ENCODE results near the gene RBMS3.
A peak's percentile ranks its signal among the peaks of the same experiment; 100 is the strongest.

RBMS3 gene

DNA sequence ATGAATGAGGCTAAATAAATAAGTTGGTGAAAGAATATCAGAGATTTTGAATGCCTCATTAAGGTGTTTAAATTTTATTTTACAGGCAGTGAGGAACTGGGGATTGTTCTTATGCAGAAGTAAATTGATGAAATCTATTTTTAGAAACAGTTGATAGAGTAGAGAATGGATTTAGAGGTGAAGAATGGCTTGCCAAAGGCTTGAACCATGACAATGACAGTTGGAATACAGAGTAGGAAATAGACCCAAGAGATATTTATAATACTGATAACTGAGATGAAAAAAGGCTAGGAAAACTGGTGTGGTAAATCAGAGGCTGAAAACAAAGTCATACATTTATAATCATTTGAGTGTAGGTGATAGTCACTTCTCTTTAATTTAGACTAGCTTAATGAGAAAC, 39.0 kb upstream of the RBMS3 start:
- Mint-ChIP-seq H3K27ac (no peak overlapping the region), H3K36me3 (ENCODE audit: low read depth) (no peaks in the 10 kb centered on the region), H3K27me3 (ENCODE audit: low read depth) (no peaks in the 10 kb centered on the region), H3K4me3 (no peak overlapping the region), H3K9me3 (peaks cover 6% of the 10 kb centered on the region), H3K4me1 (peaks cover 19% of the 10 kb centered on the region)
- TF ChIP-seq, protein P1, sequence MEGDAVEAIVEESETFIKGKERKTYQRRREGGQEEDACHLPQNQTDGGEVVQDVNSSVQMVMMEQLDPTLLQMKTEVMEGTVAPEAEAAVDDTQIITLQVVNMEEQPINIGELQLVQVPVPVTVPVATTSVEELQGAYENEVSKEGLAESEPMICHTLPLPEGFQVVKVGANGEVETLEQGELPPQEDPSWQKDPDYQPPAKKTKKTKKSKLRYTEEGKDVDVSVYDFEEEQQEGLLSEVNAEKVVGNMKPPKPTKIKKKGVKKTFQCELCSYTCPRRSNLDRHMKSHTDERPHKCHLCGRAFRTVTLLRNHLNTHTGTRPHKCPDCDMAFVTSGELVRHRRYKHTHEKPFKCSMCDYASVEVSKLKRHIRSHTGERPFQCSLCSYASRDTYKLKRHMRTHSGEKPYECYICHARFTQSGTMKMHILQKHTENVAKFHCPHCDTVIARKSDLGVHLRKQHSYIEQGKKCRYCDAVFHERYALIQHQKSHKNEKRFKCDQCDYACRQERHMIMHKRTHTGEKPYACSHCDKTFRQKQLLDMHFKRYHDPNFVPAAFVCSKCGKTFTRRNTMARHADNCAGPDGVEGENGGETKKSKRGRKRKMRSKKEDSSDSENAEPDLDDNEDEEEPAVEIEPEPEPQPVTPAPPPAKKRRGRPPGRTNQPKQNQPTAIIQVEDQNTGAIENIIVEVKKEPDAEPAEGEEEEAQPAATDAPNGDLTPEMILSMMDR (IDR thresholded peaks at IDR 0.05; ENCODE audit: unreplicated experiment in 3 of 3), result no peak

DNA sequence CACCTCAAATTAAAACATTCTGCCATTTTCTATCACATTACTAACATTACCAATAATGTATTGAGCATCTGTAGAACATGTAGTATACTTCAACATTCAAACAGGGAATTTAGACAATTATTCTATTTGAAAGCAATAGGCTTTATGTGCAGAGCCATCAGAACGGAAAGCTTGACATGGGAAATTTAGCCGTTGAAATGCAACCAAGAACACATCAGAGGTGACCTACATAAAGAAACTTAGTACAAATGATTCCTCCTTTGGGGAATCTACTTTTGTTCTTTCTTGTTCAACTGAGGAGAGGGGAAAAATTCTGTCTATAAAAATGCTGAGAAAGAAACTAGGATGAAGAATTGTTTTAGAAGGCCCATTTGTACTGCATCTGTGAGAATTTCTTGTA, 38.6 kb upstream of the RBMS3 start:
- TF ChIP-seq, protein P1 (IDR thresholded peaks at IDR 0.05; ENCODE audit: unreplicated experiment in 3 of 3), result no peak
- no peak overlapping the region for H3K4me3 Mint-ChIP-seq
- no peaks in the 10 kb centered on the region for H3K27me3 Mint-ChIP-seq (ENCODE audit: low read depth)
- no peak overlapping the region for H3K27ac Mint-ChIP-seq
- peaks cover 6% of the 10 kb centered on the region for H3K9me3 Mint-ChIP-seq
- H3K4me1 Mint-ChIP-seq, result peaks cover 19% of the 10 kb centered on the region
- no peaks in the 10 kb centered on the region for H3K36me3 Mint-ChIP-seq (ENCODE audit: low read depth)

DNA sequence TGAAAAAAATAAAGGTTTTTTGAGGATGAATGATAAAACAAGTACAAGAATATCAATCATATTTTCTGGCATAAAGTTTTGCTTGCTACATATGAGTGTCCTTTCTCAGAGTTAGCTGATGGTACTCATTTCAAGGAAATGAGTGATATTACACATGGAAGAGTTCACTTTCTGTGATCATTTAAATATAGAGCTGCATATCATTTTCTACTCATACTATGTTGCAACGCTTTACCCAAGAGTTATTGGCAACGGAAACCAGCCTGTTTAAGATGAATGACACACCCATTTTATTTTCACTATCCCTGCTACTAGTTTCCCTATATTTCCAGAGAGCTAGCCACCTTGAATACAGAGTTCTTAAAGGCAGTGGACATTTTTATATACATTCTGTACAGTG, 35.4 kb upstream of the RBMS3 start:
- no peaks in the 10 kb centered on the region for H3K36me3 Mint-ChIP-seq (ENCODE audit: low read depth)
- TF ChIP-seq, protein P1 (IDR thresholded peaks at IDR 0.05; ENCODE audit: unreplicated experiment in 3 of 3), result no peak
- H3K4me3 Mint-ChIP-seq, result no peak overlapping the region
- peaks cover 6% of the 10 kb centered on the region for H3K9me3 Mint-ChIP-seq
- peaks cover 18% of the 10 kb centered on the region for H3K4me1 Mint-ChIP-seq
- H3K27me3 Mint-ChIP-seq (ENCODE audit: low read depth), result no peaks in the 10 kb centered on the region
- H3K27ac Mint-ChIP-seq, result no peak overlapping the region

DNA sequence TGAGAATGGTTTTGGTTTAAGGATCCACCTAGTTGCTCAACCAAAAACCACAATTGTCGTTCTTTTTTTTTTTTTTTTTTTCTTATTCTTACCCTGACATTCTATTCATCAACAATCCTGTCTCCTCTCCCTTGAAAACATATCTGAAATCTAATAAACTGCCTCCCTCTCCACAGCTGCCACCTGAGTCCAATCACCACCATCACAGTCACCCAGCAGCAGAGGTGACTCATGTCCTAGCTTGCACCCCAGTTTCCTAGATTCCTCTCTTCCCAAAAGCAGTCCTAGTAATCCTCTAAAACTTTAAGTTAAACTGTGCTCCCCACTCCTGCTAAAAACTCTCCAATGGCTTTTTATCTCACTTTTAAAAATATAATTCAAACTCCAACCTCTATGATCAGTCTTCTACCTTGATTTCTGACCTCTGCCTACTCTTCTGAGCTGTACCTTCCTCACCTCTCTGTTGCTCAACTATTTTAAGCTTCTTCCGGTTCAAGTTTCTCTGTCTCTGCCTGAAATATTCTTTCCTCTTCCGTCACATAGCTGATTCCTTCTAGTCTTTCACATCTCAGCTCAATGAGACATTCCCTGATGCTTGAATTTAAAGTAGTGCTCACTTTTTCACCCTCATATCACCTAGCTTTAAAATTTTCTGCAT, 33.7 kb upstream of the RBMS3 start:
- TF ChIP-seq, protein P1 (IDR thresholded peaks at IDR 0.05; ENCODE audit: unreplicated experiment in 3 of 3), result no peak
- no peak overlapping the region for H3K4me3 Mint-ChIP-seq
- no peaks in the 10 kb centered on the region for H3K27me3 Mint-ChIP-seq (ENCODE audit: low read depth)
- H3K36me3 Mint-ChIP-seq (ENCODE audit: low read depth), result no peaks in the 10 kb centered on the region
- peaks cover 8% of the 10 kb centered on the region for H3K4me1 Mint-ChIP-seq
- no peak overlapping the region for H3K27ac Mint-ChIP-seq
- no peaks in the 10 kb centered on the region for H3K9me3 Mint-ChIP-seq

DNA sequence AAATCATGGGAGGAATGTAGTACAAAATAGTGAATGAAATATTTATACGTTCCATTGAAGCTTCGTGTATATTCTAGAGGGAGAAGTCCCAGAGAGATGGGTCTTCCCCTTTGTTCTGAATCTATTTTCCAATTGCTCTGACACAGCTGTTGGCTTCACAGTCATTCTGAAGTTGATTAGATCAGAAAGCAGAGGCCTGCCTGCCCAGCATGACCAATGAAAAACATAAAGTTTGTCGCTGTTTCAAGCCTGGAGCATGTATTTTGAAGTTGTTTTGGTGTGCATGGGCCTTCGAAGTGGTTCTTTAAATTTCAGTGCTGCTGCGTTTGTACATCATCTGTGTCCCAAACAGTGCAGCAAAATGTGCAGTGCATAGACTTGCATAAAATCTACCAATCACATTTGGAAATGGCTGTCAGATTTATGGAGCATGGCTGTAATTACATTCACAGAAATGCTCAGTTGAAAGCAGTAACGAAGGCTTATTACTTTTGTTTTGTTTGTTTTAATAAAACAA, 31.0 kb upstream of the RBMS3 start:
- Mint-ChIP-seq H3K4me1 (peaks cover 3% of the 10 kb centered on the region), H3K4me3 (no peak overlapping the region), H3K27ac (peak overlapping the region in 1 of 3 experiments; percentile 40), H3K9me3 (no peaks in the 10 kb centered on the region), H3K36me3 (ENCODE audit: low read depth) (no peaks in the 10 kb centered on the region), H3K27me3 (ENCODE audit: low read depth) (no peaks in the 10 kb centered on the region)
- TF ChIP-seq, protein P1 (IDR thresholded peaks at IDR 0.05; ENCODE audit: unreplicated experiment in 3 of 3), result no peak
